WTC11 (cell line): Measurements from ENCODE around the gene LRRC4. TPM values are rescaled to one million over a fixed set of nuclear protein-coding genes. Genes with fewer than 3 reads are reported as not detected.

Experiments
- ATAC-seq: fragments of 200-7000 bp; cut with Tn5 transposase; 2 replicates; pipeline ENCODE4 v1.10.0; 2021; ENCODE audit warnings: mild to moderate bottlenecking, moderate library complexity
- CTCF ChIA-PET: fragments of 300-600 bp; sonication (Branson Sonifier 250); formaldehyde crosslinking; loops from one replicate; lab custom pipeline; 2021; ENCODE audit warnings: antibody characterized with exemption; lab: Charles Lee
- POLR2A ChIA-PET: fragments of 350-600 bp; sonication (Branson Sonifier 250); formaldehyde crosslinking; loops from one replicate; lab custom pipeline; 2021; ENCODE audit warnings: antibody characterized with exemption; lab: Charles Lee
- DNase-seq: peaks from one replicate; pipeline ENCODE4 v3.0.0; 2021; ENCODE audit warnings: low spot score
- H3K27ac Mint-ChIP-seq: 2 replicates; pipeline ENCODE4 v1.8.0; 2021; ENCODE audit warnings: mixed read lengths
- H3K27me3 Mint-ChIP-seq: 2 replicates; pipeline ENCODE4 v1.8.0; 2021; ENCODE audit warnings: low read depth, mild to moderate bottlenecking, moderate library complexity, mixed read lengths
- H3K36me3 Mint-ChIP-seq: 2 replicates; pipeline ENCODE4 v1.8.0; 2021; ENCODE audit warnings: mixed read lengths
- H3K4me1 Mint-ChIP-seq: 2 replicates; pipeline ENCODE4 v1.8.0; 2022; ENCODE audit warnings: mixed read lengths
- H3K4me3 Mint-ChIP-seq: 2 replicates; pipeline ENCODE4 v1.8.0; 2021; ENCODE audit warnings: mild to moderate bottlenecking, moderate library complexity, mixed read lengths
- H3K9me3 Mint-ChIP-seq: 2 replicates; pipeline ENCODE4 v1.8.0; 2021; ENCODE audit warnings: mixed read lengths
- E2F4 ChIP-seq: sonication (generic); formaldehyde crosslinking; IDR thresholded peaks from 2 replicates; pipeline ENCODE4 v1.8.1; 2022; ENCODE audit warnings: low read depth, mild to moderate bottlenecking, moderate library complexity, missing genetic modification reagents, borderline replicate concordance
- FOXJ3 ChIP-seq: sonication (generic); formaldehyde crosslinking; IDR thresholded peaks from 2 replicates; pipeline ENCODE4 v1.9.0; 2021; ENCODE audit warnings: missing genetic modification reagents, mild to moderate bottlenecking, borderline replicate concordance
- FOXK1 ChIP-seq: sonication (generic); formaldehyde crosslinking; IDR thresholded peaks from 2 replicates; pipeline ENCODE4 v1.8.0; 2022; ENCODE audit warnings: mild to moderate bottlenecking, moderate library complexity, missing genetic modification reagents
- FOXP4 ChIP-seq: sonication (generic); formaldehyde crosslinking; IDR thresholded peaks from 2 replicates; pipeline ENCODE4 v1.8.0; 2022; ENCODE audit warnings: mild to moderate bottlenecking, missing genetic modification reagents
- IRF2 ChIP-seq: sonication (generic); formaldehyde crosslinking; IDR thresholded peaks from 2 replicates; pipeline ENCODE4 v1.8.0; 2022; ENCODE audit warnings: low read depth, missing genetic modification reagents, borderline replicate concordance
- NR1H2 ChIP-seq: sonication (generic); formaldehyde crosslinking; IDR thresholded peaks from 2 replicates; pipeline ENCODE4 v1.9.0; 2021; ENCODE audit warnings: mild to moderate bottlenecking, moderate library complexity, missing genetic modification reagents
- NR2C2 ChIP-seq: sonication (generic); formaldehyde crosslinking; IDR thresholded peaks from 2 replicates; pipeline ENCODE4 v1.8.0; 2022; ENCODE audit warnings: mild to moderate bottlenecking, missing genetic modification reagents
- PRRX2 ChIP-seq: fragments of 250-450 bp; sonication (Bioruptor Pico); IDR thresholded peaks from 2 replicates; pipeline ENCODE4 v1.8.0; 2021; ENCODE audit warnings: mild to moderate bottlenecking
- RORB ChIP-seq: fragments of 250-450 bp; sonication (Bioruptor Pico); IDR thresholded peaks from 2 replicates; pipeline ENCODE4 v1.9.0; 2021; ENCODE audit warnings: mild to moderate bottlenecking
- SOX15 ChIP-seq: fragments of 250-450 bp; sonication (Bioruptor Pico); IDR thresholded peaks from 2 replicates; pipeline ENCODE4 v1.9.0; 2021; ENCODE audit warnings: mild to moderate bottlenecking
- TEAD1 ChIP-seq: sonication (generic); formaldehyde crosslinking; IDR thresholded peaks from 2 replicates; pipeline ENCODE4 v1.8.0; 2022; ENCODE audit warnings: mild to moderate bottlenecking, missing genetic modification reagents
- ZMAT4 ChIP-seq: fragments of 250-450 bp; sonication (Bioruptor Pico); IDR thresholded peaks from 2 replicates; pipeline ENCODE4 v1.9.0; 2021; ENCODE audit warnings: mild to moderate bottlenecking
- ZNF219 ChIP-seq: sonication (generic); formaldehyde crosslinking; IDR thresholded peaks from 2 replicates; pipeline ENCODE4 v1.8.0; 2023; ENCODE audit warnings: missing genetic modification reagents, mild to moderate bottlenecking, borderline replicate concordance
- ZSCAN18 ChIP-seq: fragments of 250-450 bp; sonication (Bioruptor Pico); IDR thresholded peaks from 2 replicates; pipeline ENCODE4 v2.1.2; 2022; ENCODE audit warnings: mild to moderate bottlenecking, moderate library complexity
- total RNA-seq: library from RNA; stranded (reverse); gene quantifications from 3 replicates; pipeline ENCODE4 v1.2.3, GENCODE V29; 2021
- TF ChIP-seq, protein P1 (sequence below): sonication (generic); formaldehyde crosslinking; IDR thresholded peaks from 2 replicates; pipeline ENCODE4 v1.8.1; 2023; ENCODE audit warnings: mild to moderate bottlenecking, missing genetic modification reagents, moderate library complexity
- TF ChIP-seq, protein P2 (sequence below): sonication (generic); formaldehyde crosslinking; IDR thresholded peaks from 2 replicates; pipeline ENCODE4 v1.8.0; 2022; ENCODE audit warnings: missing genetic modification reagents
- TF ChIP-seq, protein P3 (sequence below): sonication (generic); formaldehyde crosslinking; IDR thresholded peaks from 2 replicates; pipeline ENCODE4 v1.8.0; 2022; ENCODE audit warnings: mild to moderate bottlenecking, missing genetic modification reagents
- TF ChIP-seq, protein P4 (sequence below): sonication (generic); formaldehyde crosslinking; IDR thresholded peaks from 2 replicates; pipeline ENCODE4 v1.8.1; 2022; ENCODE audit warnings: mild to moderate bottlenecking, moderate library complexity, missing genetic modification reagents

LRRC4 gene
- total RNA-seq, 1 experiment from 2014 or later: 14.9 TPM

DNA sequence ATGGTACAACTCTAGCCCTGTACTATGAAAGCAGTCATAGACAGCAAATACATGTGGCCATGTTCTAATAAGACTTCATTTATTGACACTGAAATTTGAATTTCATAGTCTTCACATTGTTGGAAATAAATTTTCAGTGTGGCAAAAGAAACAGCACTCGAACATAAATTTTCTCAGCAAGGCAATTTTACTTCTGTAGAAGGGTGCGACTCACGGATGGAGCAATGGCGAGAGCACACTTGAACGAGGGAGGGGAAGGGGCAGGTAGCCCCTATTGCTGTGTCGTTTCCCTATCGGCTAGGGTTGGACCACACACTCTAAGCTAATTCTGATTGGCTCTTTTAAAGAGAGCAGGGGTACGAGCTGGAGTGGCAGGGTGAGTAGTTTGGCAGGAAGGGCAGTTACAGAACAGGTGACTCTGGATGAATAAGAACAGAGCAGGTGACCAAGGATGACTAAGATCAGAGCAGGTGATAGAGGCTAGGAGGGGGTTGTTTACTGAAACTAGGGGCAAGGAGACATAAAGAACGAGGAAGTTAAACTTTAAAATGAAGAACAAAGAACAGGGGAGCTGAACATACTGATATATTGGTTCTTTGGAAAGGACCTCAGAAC lies 52.0 kb downstream of the LRRC4 start:
- CTCF ChIA-PET: no interaction called here
- H3K4me1 Mint-ChIP-seq: peaks cover 31% of the 10 kb centered on the region

More for the DNA sequence above, 52.0 kb downstream of the LRRC4 start:
- H3K4me3 Mint-ChIP-seq: no peak overlapping the region
- peaks cover 25% of the 10 kb centered on the region for H3K9me3 Mint-ChIP-seq
- POLR2A ChIA-PET: no interaction called here
- peaks cover 32% of the 10 kb centered on the region for H3K36me3 Mint-ChIP-seq
- H3K27ac Mint-ChIP-seq: peak overlapping the region; percentile 15; the same call in 1 of the 2 replicates
- no peaks in the 10 kb centered on the region for H3K27me3 Mint-ChIP-seq
- TF ChIP-seq FOXP4 (no peak), NR2C2 (CRISPR knock-in tag) (no peak), FOXJ3 (CRISPR knock-in tag) (no peak), ZSCAN18 (no peak), TEAD1 (CRISPR knock-in tag) (no peak), RORB (CRISPR knock-in tag) (no peak), ZNF219 (CRISPR knock-in tag) (no peak), SOX15 (no peak), FOXK1 (CRISPR knock-in tag) (no peak), IRF2 (CRISPR knock-in tag) (no peak), PRRX2 (no peak), ZMAT4 (CRISPR knock-in tag) (no peak), NR1H2 (CRISPR knock-in tag) (no peak), E2F4 (CRISPR knock-in tag) (no peak)
- TF ChIP-seq, protein P1, sequence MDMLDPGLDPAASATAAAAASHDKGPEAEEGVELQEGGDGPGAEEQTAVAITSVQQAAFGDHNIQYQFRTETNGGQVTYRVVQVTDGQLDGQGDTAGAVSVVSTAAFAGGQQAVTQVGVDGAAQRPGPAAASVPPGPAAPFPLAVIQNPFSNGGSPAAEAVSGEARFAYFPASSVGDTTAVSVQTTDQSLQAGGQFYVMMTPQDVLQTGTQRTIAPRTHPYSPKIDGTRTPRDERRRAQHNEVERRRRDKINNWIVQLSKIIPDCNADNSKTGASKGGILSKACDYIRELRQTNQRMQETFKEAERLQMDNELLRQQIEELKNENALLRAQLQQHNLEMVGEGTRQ (CRISPR knock-in tag): no peak
- TF ChIP-seq, protein P2, sequence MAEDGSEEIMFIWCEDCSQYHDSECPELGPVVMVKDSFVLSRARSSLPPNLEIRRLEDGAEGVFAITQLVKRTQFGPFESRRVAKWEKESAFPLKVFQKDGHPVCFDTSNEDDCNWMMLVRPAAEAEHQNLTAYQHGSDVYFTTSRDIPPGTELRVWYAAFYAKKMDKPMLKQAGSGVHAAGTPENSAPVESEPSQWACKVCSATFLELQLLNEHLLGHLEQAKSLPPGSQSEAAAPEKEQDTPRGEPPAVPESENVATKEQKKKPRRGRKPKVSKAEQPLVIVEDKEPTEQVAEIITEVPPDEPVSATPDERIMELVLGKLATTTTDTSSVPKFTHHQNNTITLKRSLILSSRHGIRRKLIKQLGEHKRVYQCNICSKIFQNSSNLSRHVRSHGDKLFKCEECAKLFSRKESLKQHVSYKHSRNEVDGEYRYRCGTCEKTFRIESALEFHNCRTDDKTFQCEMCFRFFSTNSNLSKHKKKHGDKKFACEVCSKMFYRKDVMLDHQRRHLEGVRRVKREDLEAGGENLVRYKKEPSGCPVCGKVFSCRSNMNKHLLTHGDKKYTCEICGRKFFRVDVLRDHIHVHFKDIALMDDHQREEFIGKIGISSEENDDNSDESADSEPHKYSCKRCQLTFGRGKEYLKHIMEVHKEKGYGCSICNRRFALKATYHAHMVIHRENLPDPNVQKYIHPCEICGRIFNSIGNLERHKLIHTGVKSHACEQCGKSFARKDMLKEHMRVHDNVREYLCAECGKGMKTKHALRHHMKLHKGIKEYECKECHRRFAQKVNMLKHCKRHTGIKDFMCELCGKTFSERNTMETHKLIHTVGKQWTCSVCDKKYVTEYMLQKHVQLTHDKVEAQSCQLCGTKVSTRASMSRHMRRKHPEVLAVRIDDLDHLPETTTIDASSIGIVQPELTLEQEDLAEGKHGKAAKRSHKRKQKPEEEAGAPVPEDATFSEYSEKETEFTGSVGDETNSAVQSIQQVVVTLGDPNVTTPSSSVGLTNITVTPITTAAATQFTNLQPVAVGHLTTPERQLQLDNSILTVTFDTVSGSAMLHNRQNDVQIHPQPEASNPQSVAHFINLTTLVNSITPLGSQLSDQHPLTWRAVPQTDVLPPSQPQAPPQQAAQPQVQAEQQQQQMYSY: no peak
- TF ChIP-seq, protein P3, sequence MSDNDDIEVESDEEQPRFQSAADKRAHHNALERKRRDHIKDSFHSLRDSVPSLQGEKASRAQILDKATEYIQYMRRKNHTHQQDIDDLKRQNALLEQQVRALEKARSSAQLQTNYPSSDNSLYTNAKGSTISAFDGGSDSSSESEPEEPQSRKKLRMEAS (CRISPR knock-in tag): no peak
- TF ChIP-seq, protein P4, sequence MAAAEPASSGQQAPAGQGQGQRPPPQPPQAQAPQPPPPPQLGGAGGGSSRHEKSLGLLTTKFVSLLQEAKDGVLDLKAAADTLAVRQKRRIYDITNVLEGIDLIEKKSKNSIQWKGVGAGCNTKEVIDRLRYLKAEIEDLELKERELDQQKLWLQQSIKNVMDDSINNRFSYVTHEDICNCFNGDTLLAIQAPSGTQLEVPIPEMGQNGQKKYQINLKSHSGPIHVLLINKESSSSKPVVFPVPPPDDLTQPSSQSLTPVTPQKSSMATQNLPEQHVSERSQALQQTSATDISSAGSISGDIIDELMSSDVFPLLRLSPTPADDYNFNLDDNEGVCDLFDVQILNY (CRISPR knock-in tag): no peak
- no peak for DNase-seq
- peak; percentile 36; the same call in 1 of the 2 replicates for ATAC-seq
